ENCODE measurements around the gene EML6. TPM values are rescaled to one million over a fixed set of nuclear protein-coding genes. Genes with fewer than 3 reads are reported as not detected.

The EML6 gene
- total and polyA plus RNA-seq, 2 experiments from 2014 or later, result 2.7 to 6.2 TPM

- TF ChIP-seq, protein P1, sequence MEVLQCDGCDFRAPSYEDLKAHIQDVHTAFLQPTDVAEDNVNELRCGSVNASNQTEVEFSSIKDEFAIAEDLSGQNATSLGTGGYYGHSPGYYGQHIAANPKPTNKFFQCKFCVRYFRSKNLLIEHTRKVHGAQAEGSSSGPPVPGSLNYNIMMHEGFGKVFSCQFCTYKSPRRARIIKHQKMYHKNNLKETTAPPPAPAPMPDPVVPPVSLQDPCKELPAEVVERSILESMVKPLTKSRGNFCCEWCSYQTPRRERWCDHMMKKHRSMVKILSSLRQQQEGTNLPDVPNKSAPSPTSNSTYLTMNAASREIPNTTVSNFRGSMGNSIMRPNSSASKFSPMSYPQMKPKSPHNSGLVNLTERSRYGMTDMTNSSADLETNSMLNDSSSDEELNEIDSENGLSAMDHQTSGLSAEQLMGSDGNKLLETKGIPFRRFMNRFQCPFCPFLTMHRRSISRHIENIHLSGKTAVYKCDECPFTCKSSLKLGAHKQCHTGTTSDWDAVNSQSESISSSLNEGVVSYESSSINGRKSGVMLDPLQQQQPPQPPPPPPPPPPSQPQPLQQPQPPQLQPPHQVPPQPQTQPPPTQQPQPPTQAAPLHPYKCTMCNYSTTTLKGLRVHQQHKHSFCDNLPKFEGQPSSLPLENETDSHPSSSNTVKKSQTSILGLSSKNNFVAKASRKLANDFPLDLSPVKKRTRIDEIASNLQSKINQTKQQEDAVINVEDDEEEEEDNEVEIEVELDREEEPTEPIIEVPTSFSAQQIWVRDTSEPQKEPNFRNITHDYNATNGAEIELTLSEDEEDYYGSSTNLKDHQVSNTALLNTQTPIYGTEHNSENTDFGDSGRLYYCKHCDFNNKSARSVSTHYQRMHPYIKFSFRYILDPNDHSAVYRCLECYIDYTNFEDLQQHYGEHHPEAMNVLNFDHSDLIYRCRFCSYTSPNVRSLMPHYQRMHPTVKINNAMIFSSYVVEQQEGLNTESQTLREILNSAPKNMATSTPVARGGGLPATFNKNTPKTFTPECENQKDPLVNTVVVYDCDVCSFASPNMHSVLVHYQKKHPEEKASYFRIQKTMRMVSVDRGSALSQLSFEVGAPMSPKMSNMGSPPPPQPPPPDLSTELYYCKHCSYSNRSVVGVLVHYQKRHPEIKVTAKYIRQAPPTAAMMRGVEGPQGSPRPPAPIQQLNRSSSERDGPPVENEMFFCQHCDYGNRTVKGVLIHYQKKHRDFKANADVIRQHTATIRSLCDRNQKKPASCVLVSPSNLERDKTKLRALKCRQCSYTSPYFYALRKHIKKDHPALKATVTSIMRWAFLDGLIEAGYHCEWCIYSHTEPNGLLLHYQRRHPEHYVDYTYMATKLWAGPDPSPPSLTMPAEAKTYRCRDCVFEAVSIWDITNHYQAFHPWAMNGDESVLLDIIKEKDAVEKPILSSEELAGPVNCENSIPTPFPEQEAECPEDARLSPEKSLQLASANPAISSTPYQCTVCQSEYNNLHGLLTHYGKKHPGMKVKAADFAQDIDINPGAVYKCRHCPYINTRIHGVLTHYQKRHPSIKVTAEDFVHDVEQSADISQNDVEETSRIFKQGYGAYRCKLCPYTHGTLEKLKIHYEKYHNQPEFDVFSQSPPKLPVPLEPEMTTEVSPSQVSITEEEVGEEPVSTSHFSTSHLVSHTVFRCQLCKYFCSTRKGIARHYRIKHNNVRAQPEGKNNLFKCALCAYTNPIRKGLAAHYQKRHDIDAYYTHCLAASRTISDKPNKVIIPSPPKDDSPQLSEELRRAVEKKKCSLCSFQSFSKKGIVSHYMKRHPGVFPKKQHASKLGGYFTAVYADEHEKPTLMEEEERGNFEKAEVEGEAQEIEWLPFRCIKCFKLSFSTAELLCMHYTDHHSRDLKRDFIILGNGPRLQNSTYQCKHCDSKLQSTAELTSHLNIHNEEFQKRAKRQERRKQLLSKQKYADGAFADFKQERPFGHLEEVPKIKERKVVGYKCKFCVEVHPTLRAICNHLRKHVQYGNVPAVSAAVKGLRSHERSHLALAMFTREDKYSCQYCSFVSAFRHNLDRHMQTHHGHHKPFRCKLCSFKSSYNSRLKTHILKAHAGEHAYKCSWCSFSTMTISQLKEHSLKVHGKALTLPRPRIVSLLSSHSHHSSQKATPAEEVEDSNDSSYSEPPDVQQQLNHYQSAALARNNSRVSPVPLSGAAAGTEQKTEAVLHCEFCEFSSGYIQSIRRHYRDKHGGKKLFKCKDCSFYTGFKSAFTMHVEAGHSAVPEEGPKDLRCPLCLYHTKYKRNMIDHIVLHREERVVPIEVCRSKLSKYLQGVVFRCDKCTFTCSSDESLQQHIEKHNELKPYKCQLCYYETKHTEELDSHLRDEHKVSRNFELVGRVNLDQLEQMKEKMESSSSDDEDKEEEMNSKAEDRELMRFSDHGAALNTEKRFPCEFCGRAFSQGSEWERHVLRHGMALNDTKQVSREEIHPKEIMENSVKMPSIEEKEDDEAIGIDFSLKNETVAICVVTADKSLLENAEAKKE (CRISPR knock-in tag; IDR thresholded peaks at IDR 0.05), result no peak
- TF ChIP-seq ZNF331 (CRISPR knock-in tag; IDR thresholded peaks at IDR 0.05; ENCODE audit: low read depth) (no peak), STAT1 (IDR thresholded peaks at IDR 0.05; ENCODE audit: unreplicated experiment) (no peak), POLR2AphosphoS5 (IDR thresholded peaks at IDR 0.05; ENCODE audit: low read depth) (no peak)
These were observed 239.5 kb downstream of the EML6 start (continued) for GRCh38 chr2:54962935-54963440.

DNA sequence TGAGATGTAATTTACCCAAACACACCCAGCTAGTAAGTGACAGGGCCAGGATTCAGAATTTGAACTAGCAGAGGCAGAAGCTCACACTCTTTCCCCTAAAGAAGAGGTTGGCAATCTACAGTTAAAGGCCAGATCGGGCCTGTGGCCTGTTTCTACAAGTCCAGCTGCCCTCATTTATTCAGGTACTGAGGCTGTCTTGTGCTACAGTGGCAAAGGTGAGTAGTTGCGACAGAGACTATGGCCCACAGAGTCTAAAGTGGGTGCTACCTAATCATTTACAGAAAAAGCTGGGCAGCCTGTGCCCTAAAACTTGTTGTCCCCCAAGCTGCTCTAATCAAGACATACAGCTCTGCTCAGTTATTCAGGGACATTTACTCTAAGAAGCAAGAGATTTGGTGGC is 240.0 kb downstream of the EML6 start:
- peaks cover 17% of the 10 kb centered on the region for H3K36me3 Mint-ChIP-seq (ENCODE audit: low read depth)
- H3K4me3 Mint-ChIP-seq, result no peak overlapping the region
- H3K4me1 Mint-ChIP-seq, result peaks cover 35% of the 10 kb centered on the region
- DNase-seq (ENCODE audit: low spot score) (no peak), ATAC-seq (no peak)
- H3K27ac ChIP-seq (ENCODE audit: low read depth), result no peak overlapping the region
- no peaks in the 10 kb centered on the region for H3K36me3 ChIP-seq (ENCODE audit: insufficient read depth)
- no peak overlapping the region for H3K27ac Mint-ChIP-seq
- H3K4me2 ChIP-seq, result no peak overlapping the region
- H3K79me2 ChIP-seq (replicated peaks; ENCODE audit: insufficient read depth), result no peaks in the 10 kb centered on the region
- no peaks in the 10 kb centered on the region for H4K20me1 ChIP-seq (replicated peaks; ENCODE audit: insufficient read depth)
- peaks cover 6% of the 10 kb centered on the region; the same call in 1 of the 2 replicates for H3K9me2 ChIP-seq (ENCODE audit: insufficient read depth)
- peaks cover 18% of the 10 kb centered on the region for H3K4me1 ChIP-seq (ENCODE audit: insufficient read depth)
- no peak overlapping the region for H3K4me3 ChIP-seq
- no peaks in the 10 kb centered on the region for H3K27me3 ChIP-seq (ENCODE audit: insufficient read depth)
- TF ChIP-seq JUNB (IDR thresholded peaks at IDR 0.05; ENCODE audit: unreplicated experiment), result no peak
- TF ChIP-seq STAT1 (IDR thresholded peaks at IDR 0.05; ENCODE audit: unreplicated experiment), result no peak
- no peak for TF ChIP-seq EZH2 (IDR thresholded peaks at IDR 0.05; ENCODE audit: low read depth, unreplicated experiment)
- no peak for TF ChIP-seq ZNF331 (CRISPR knock-in tag; IDR thresholded peaks at IDR 0.05; ENCODE audit: low read depth)
- no peak for TF ChIP-seq REST (IDR thresholded peaks at IDR 0.05; ENCODE audit: unreplicated experiment)
- no peak for TF ChIP-seq CREB1 (CRISPR knock-in tag; IDR thresholded peaks at IDR 0.05; ENCODE audit: low read depth)
- peaks cover 13% of the 10 kb centered on the region for H3K27me3 Mint-ChIP-seq (ENCODE audit: insufficient read depth, low read depth, poor library complexity)
- no peaks in the 10 kb centered on the region for H3K9me3 Mint-ChIP-seq
- no peak overlapping the region for H2AFZ ChIP-seq
- no peaks in the 10 kb centered on the region for H3F3A ChIP-seq (replicated peaks; ENCODE audit: low read depth)

Measured in GM23338 (cell line).